ENCODE results near the gene PLET1.

DNA sequence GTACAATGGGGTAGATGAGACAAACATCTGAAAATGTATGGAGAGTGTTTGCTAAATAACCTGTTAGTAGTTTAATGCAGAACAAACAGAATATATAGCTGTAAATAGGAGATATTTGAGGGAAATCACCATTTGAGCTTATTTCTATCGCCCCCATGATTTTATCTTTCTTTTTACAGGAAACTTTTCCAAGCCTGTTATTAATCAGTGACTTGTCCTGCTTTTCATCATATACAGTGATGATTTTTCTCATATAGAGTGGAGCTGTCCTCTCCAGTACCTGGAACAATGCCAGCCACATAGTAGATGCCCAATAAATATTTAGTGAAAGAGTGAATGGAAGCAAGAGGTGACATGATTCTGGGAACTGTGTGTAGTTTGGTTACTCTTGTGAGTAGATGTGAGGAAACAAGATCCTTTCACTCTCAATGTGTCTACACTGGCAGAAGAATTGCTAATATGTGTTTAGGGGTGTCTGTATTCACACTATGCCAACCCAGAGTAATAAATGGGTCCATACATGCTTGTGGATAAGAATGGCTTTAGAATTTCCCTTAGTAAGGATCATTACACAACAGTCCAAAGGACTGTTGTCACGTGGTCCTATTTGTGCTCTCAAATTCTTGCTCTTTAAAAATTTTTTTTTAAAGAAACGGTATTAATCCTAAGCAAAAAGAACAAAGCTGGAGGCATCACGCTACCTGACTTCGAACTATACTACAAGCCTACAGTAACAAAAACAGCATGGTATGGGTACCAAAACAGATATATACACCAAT lies 36.7 kb downstream of the PLET1 start:
- TF ChIP-seq EZH2 (IDR thresholded peaks at IDR 0.05) (no peak), POLR2AphosphoS5 (IDR thresholded peaks at IDR 0.05; ENCODE audit: borderline replicate concordance, low read depth, low read length) (no peak)

Data from SK-N-MC (cell line).